ENCODE data around the gene UBE2N. TPM values are rescaled to one million over a fixed set of nuclear protein-coding genes. Genes with fewer than 3 reads are reported as not detected.

The UBE2N gene
- total and polyA plus RNA-seq, 2 of the 8 experiments (the other 6 are each of a cell fraction or from before 2014, with no cell fraction given): 108 to 225 TPM

- Histone ChIP-seq H2BK20ac (ENCODE audit: low read length) (no peak overlapping the region), H3K79me2 (ENCODE audit: control insufficient read depth in 1 of 2, insufficient read depth in 2 of 2, low read length in 2 of 2) (no peaks in the 10 kb centered on the region), H2BK12ac (ENCODE audit: low read depth, low read length) (no peak overlapping the region), H3K4me2 (ENCODE audit: insufficient read depth in 1 of 2, low read depth in 2 of 2, low read length in 2 of 2) (no peak overlapping the region), H3K36me3 (ENCODE audit: control insufficient read depth in 2 of 4, insufficient read depth in 4 of 4, low read length in 3 of 4) (no peaks in the 10 kb centered on the region), H2AK5ac (ENCODE audit: low read depth, low read length) (no peak overlapping the region), H4K5ac (ENCODE audit: insufficient read length, low read depth, low read length) (no peak overlapping the region), H3K23ac (ENCODE audit: insufficient read length) (no peak overlapping the region), H3K56ac (replicated peaks; ENCODE audit: insufficient read length, low read depth, low read length) (no peak overlapping the region), H3K4ac (replicated peaks; ENCODE audit: insufficient read length, low read depth, low read length) (no peak overlapping the region), H3K4me1 (replicated peaks in 1 of 4; ENCODE audit: control insufficient read depth in 3 of 4, insufficient read depth in 4 of 4, low read length in 3 of 4) (no peaks in the 10 kb centered on the region; a peak in 1 of 7 replicates), H3K18ac (ENCODE audit: extremely low read depth, low read length) (no peak overlapping the region), H2BK15ac (ENCODE audit: low read length) (no peak overlapping the region), H2BK5ac (ENCODE audit: low read depth, low read length) (no peak overlapping the region), H3K27ac (ENCODE audit: low read depth, low read length) (no peak overlapping the region), H3K9ac (replicated peaks in 1 of 4; ENCODE audit: extremely low read depth in 1 of 4, low read depth in 3 of 4, low read length in 3 of 4) (no peak overlapping the region), H4K20me1 (replicated peaks in 1 of 2; ENCODE audit: control insufficient read depth in 1 of 2, insufficient read depth in 2 of 2, low read length in 2 of 2) (peaks cover 0 to 2% of the 10 kb centered on the region in 2 experiments), H4K8ac (ENCODE audit: extremely low read depth, insufficient read depth, low read length) (no peak overlapping the region), H3K79me1 (ENCODE audit: low read depth, low read length) (no peaks in the 10 kb centered on the region), H3K23me2 (ENCODE audit: low read depth, low read length) (no peaks in the 10 kb centered on the region; the same call in 1 of the 2 replicates), H3K14ac (ENCODE audit: insufficient read length) (no peak overlapping the region), H3K9me3 (ENCODE audit: insufficient read depth in 2 of 2, low read depth in 1 of 2, low read length in 1 of 2) (no peaks in the 10 kb centered on the region), H2BK120ac (replicated peaks; ENCODE audit: low read depth, low read length) (no peak overlapping the region), H2AFZ (ENCODE audit: low read length) (0 out of 2 replicates have a peak overlapping the region, but pooled peaks have one; percentile 75), H3K27me3 (replicated peaks in 1 of 4; ENCODE audit: control insufficient read depth in 3 of 4, extremely low read depth in 1 of 4, insufficient read depth in 3 of 4, low read length in 3 of 4) (no peaks in the 10 kb centered on the region), H3K4me3 (ENCODE audit: extremely low read depth in 1 of 4, insufficient read depth in 2 of 4, low read depth in 3 of 4, low read length in 4 of 4) (no peak overlapping the region), H4K91ac (replicated peaks; ENCODE audit: insufficient read length, low read length) (no peak overlapping the region)
- CTCF ChIA-PET (ENCODE audit: partially characterized antibody): interaction anchor here (0.7 to 0.9 kb wide), 3 partner anchors 39 to 62 kb away, joined by 3 to 4 read pairs (median 3); no protein-coding TSS in a partner anchor
- POLR2A ChIA-PET (ENCODE audit: partially characterized antibody): interaction anchor here (1.2 to 2.2 kb wide), 2 partner anchors 18 to 23 kb away, joined by 4 to 8 read pairs; partner anchors contain the start of gene UBE2N
- DNase-seq (ENCODE audit: low read depth in 1 of 2, low spot score in 2 of 2) (no peak), FAIRE-seq (no peak)
- 58% methylated on average over 4 of the region's 6 CpGs; no CpG with 5 or more reads in 1 of the 2 experiments for WGBS, 2 experiments (ENCODE audit: extremely low coverage in 1 of 2, insufficient coverage in 1 of 2, insufficient read length in 1 of 2, insufficient replicate concordance in 2 of 2, low coverage in 1 of 2, low lambda C conversion rate in 2 of 2, missing lambda C conversion rate in 1 of 2)
- TF ChIP-seq USF2 (IDR thresholded peaks at IDR 0.05; ENCODE audit: low read length): no peak
- no peak for TF ChIP-seq RBBP5 (IDR thresholded peaks at IDR 0.05; ENCODE audit: borderline replicate concordance, low read depth, low read length)
- no peak for TF ChIP-seq POLR2A (IDR thresholded peaks at IDR 0.05; ENCODE audit: control extremely low read depth in 1 of 2, low read depth in 2 of 2, low read length in 2 of 2)
- no peak for TF ChIP-seq EGR1 (IDR thresholded peaks at IDR 0.05; ENCODE audit: borderline replicate concordance, low read depth, low read length)
- no peak for TF ChIP-seq NRF1 (IDR thresholded peaks at IDR 0.05; ENCODE audit: low read depth, low read length)
- TF ChIP-seq ZNF274 (IDR thresholded peaks at IDR 0.05; ENCODE audit: borderline replicate concordance, extremely low read depth, low read length): no peak
- TF ChIP-seq CTBP2 (IDR thresholded peaks at IDR 0.05; ENCODE audit: borderline replicate concordance, insufficient read depth, insufficient read length, low read length): no peak
- no peak for TF ChIP-seq RFX5 (IDR thresholded peaks at IDR 0.05; ENCODE audit: borderline replicate concordance, low read depth, low read length)
- TF ChIP-seq, protein P1, sequence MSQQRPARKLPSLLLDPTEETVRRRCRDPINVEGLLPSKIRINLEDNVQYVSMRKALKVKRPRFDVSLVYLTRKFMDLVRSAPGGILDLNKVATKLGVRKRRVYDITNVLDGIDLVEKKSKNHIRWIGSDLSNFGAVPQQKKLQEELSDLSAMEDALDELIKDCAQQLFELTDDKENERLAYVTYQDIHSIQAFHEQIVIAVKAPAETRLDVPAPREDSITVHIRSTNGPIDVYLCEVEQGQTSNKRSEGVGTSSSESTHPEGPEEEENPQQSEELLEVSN (IDR thresholded peaks at IDR 0.05): no peak
- no peak for TF ChIP-seq EP300 (IDR thresholded peaks at IDR 0.05; ENCODE audit: borderline replicate concordance in 1 of 2, low read depth in 2 of 2, low read length in 2 of 2)
- TF ChIP-seq CHD1 (IDR thresholded peaks at IDR 0.05; ENCODE audit: low read depth, low read length): no peak
- TF ChIP-seq SIX5 (IDR thresholded peaks at IDR 0.05; ENCODE audit: low read depth, low read length): no peak
Observed at GRCh38 chr12:93460003-93460402, 18.3 kb upstream of the UBE2N start.
